HT1080 (cell line): ENCODE results near the gene RAE1. TPM values are rescaled to one million over a fixed set of nuclear protein-coding genes. Genes with fewer than 3 reads are reported as not detected.

Experiments
- DNase-seq: peaks from one replicate; pipeline ENCODE4 v3.0.0-alpha.2; 2015; ENCODE audit warnings: low read depth
- total RNA-seq: library from RNA; depleted of rRNA; stranded (reverse); fragments of >200 nt; shearing (Covaris generic); gene quantifications from 2 replicates; pipeline ENCODE4 v1.2.3, GENCODE V29; 2014

Gene RAE1
- total RNA-seq, 1 experiment from 2014 or later = 60.9 TPM

DNA sequence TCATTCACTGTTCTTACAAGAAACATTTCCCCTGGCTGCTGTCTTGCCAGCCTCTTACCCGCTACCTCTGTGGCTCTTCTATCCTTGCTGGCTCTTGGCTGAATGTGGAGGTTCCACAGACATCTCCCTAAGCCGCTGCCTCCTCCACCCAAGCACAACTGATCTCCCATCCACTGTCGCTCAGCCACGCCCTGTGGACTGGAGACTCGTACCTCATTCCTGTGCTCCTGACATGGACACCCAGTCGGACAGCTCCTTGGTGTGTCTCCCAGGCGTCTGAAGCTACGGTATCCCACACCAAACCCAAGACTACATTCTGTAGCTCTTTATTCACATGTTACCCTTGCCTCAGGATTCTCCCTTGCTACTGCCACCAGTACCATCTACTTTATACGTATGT is 19.3 kb downstream of the RAE1 start:
- DNase-seq = no peak

DNA sequence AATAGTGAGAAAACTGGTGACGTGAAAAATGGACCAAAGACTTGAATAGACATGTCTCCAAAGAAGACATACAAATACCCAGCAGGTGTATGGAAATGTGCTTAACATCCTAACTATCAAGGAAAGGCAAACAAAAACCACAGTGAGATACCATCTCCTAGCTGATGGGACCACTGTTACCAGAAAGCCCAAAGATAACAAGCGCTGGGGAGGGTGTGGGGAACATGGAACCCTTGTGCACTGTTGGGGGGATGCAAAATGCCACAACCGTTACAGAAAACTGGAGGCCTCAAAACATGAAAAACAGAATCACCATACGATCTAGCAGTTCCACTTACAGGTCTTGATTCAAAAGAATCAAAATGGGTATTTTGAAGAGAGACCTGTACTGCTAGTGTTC is 20.3 kb downstream of the RAE1 start:
- DNase-seq = no peak

DNA sequence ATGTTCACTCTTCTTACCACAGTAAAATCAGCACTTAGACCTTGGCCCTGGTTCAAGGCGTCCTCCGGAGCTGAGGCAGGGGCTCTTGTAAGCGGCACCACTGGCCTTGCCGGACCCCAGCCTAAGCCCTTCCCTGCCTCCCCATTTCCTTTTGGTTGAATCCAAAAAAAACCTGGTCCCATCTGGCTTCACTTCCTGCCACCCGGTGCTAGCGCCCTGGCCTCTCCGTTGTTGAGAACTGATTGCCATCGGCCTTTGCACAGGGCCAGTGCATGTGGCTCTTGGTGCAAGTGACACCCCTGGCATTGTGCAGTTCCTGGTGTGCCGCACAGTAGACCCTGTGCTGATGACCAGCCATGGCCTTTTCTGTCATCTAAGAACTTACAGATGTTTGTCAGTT is 21.1 kb downstream of the RAE1 start:
- DNase-seq = no peak

DNA sequence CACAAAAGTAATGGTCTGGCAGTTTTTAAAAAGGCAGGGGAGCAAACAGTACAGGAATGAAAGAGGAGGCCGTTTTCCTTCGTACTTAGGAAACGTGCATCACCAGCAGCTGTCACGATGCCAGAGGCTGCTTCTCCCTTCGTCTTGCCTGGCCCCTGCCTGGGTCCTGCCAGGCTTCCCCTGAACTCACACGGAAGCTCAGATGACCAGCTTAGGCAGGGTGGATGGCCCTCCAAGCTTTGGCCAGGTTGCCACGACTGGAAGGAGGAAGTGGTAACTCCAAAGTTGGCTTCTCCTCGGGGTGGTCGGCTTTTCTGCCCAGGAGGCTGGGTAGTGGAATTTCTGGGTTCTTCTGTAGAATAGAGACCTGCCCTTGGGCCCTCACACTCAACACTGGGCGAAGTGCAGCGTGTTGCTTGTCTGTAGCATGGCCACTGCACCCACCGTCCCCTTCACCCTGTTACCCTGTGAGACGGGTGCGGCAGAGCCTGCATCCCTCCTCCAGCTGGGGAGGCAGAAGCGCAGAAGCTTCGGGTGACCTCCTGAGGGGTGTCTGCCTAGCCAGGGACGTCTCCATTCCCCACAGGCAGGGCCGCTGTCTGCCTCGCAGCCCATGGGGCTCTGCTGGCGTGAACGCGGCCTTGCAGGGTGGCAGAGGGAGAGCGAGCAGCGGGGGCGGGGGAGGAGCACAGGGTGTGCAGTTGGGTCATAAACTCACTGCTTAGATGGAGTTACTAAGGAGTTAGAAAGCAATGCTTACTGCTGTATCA is 21.7 kb downstream of the RAE1 start:
- no peak for DNase-seq

DNA sequence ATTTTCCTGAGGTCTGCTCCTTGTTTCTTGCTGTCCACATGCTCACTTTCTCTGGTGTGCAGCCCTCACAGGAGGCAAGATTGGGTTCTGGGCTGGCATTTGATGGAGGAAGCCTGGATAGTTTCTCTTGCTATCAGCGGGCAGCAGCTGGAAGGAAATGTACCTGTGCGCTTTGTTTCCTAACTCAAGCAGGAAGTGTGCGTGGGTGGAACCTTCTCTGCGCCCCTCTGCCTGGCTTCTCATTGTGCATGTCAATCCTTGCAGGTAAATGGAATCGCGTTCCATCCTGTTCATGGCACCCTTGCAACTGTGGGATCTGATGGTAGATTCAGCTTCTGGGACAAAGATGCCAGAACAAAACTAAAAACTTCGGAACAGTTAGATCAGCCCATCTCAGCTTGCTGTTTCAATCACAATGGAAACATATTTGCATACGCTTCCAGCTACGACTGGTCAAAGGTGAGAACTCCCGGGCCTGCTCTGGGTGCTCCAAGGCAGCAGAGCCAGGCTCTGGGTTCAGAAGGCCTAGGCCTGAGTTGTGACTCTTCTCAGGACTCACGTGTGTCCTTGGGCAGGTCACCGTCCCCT is 23.4 kb downstream of the RAE1 start:
- DNase-seq = no peak

DNA sequence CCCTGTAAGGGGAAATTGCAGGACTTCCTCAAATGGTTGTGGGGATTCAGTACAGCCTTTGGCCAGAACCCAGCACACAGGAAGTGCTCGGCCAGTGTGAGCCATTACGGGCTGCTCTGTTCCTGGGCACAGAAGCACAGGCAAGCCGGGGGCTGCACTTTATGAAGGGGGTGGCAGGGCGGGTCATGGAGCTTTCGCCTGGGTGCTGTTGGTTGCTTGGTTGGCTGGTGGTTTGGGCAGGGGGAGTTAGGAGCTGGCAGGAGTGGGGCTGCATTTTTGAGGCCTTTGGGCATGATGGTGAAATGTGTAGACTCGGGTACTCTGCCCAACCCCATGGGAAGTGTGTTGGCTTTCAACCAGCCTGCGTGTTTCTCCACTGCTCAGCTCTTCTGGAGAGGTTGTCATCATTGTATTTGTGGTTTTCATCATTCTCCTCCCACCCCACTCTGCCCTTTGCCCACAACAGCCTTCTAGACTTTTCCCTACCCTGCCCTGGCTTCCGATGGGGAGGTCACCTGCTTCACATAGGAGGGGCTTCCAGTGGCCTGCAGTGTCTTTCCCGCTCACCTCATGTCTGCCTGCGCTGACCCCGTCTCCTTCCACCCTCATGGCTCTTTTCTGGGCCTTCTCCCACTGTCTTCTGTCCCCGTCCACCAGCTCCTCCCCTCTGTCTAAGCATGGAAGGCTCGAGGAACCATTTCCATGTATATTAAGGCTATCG is 24.0 kb downstream of the RAE1 start:
- DNase-seq = no peak

DNA sequence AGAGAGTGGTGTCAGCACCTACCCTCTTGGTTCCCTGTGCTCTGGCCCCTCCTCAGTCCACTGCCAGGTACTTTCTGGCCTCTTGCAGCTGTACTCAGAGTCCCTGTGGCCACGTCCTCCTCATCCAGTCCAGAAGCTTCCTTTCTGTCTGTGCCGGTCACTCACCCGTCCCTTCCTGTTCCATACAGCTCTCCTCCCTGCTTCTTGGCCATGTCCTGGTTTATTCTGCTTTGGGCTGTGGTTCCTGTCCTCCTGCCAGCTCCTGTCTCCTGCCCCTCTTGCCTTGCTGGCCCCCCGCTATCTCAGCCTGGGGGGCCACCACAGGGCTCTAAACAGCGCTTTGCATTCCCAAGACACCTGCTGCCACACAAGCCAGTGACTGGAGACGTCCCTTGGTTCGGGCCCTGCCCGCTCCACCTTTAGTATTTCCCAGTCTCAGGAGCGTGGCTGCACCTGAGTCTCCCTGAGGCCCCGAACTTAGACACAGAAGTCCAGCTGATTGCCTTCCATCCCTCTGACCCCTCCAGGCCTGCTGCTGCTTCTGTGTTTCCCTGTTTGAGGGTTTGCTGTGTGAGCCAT is 24.7 kb downstream of the RAE1 start:
- DNase-seq = no peak

DNA sequence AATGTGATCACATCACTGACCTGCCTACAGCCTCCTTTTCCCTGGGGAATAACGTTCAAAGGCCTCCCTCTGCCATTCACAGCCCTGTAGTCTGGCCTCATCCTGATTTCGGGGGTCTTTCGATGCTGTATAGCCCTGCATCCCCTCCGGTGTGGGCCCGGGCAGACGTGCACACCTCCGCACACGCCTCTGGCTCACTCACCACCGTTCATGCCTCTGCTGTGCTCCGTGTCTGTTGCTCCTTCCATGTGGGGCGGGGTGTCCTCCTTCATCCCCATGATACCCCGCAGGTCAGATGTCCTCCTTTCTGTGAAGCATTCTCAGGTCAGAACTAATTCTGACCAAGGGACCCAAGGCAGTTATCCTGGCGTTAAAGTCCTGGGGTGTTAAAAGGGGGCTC is 26.3 kb downstream of the RAE1 start:
- no peak for DNase-seq

DNA sequence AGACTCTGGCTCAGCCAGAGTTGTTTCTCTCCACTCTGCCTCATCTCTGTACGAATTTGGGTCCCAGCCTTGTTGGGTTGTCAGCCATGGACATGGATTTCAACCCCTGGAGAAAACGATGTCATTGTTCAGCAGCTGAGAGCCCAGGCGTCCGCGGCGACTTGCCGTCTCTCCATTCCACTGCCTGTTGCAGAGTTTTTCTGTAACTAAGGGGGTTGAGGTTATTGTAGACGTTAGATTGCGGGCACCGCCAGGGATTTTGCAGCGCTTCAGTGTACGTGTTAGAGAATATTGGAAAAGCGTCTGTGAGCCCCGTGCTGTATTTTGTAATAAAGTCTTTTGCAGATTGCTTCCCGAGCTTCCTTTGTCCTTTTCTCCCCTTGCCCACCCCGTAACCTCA is 27.1 kb downstream of the RAE1 start:
- no peak for DNase-seq

DNA sequence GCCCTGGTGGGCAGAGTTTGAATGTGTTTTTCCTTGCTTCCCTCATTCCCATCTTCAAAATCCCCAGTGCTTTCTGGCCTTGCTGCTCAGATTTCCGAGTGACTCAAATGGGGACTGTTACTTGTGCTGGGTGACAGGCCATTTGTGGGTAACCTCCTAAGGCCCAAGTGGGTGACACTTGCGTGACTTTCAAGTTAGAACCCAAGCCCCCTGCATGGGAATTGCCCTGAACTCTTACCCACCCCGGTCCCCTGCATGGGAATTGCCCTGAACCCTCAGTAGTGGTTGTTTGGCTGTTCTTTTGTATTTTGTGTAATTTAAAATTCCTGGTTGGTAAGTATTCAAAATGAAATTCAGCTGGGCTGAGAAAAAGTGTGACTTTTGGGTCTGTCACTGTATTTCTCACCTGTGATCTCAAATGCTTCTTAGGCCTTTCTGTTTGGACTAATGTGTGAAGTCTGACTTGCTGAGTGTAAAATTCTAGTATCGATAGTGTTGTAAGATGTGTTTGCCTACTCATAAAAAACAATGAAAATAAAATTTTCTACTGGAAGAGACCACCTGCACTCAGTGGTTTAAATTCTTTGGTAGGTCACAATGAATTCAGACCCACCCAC is 27.7 kb downstream of the RAE1 start:
- DNase-seq = no peak

DNA sequence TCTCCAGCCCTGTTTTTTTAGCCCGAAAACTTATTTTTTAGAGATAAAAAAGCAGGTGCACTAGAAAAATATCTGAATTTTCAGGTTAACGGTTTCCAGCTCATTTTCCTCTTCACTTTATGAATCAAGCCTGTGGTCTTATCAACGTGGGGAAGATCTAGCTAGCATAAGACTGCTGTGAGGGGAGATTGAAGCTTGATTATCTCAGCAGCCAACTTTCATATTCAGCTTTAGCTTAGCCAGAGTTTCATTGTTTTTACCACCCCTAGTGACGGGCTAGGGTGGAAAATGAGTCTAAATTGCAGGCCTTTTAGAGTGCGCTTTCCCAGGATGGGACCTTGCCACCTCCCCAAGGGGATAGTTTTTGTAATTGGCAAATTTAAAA is 28.2 kb downstream of the RAE1 start:
- DNase-seq = no peak

DNA sequence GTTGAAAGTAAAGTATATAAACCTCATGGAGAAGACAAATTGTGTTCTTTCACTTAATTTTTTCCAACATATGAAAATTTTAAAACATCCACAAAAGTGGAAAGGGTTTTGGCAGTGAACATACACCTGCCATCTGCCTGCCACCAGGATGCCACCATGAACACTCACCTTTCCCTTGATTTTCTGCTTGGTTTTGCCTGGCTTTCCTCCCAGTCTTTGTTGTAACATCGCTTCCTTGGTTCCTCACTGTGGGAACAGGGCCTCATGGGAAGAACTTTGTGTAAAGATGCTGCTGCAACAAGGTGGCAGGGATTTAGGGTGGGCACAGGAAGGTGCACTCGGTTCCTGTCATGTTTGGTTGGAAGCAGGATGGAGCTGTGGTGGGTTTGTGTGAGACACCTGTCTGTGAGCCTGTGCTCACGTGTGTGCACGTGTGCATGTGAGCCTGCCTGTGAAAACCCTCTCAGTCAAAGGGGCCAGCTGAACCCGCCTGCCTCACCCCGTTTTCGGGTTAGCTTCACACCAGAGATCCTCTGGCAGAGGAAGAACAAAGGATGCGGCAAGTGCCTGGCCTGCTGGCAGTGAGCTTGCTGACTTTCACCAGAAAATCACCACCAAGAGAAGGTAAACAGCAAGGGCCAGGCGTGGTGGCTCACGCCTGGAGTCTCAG is 29.2 kb downstream of the RAE1 start:
- no peak for DNase-seq

DNA sequence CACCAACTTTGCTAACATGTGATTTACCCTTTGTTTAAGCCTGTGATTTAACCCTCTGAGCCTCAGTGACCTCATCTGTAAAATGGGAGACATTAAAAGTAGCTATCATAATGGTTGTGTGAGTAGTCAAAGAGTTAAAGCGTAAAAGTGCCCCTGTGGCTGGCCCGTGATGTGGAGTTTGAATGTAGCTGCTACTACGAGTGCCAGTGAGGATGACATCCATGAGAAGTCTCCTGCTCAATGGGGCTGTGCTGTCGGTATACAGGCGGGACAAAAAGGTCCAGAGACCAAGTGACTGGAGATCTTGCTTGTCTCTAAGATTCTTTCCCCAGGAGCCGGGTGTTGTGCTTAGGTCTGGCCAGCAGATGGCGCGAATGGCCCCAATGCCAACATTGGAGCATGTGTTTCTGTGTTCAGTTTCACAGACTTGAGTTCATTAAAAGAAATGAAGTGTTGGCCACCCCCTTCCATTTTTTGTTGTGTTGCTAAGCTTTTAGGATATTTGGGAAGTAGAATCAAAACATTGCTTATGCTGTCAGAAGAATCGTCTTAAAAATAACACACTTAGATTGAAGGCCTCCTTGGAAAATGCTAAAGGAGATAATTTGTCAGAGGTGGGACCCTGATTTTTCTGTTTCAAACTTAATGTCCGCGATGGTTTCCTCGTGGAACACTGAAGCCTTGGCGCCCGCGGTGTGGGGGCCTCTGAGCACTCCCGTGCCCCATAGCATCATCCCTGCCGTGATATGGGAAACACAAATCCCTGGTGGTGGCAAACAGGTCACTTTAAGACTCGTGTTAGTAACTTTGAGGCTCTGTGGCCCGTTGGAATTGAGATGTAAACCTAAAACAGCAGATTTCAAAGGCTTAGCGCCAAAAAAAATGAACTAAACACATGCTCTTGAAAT is 30.8 kb downstream of the RAE1 start:
- DNase-seq = peak; percentile 73

DNA sequence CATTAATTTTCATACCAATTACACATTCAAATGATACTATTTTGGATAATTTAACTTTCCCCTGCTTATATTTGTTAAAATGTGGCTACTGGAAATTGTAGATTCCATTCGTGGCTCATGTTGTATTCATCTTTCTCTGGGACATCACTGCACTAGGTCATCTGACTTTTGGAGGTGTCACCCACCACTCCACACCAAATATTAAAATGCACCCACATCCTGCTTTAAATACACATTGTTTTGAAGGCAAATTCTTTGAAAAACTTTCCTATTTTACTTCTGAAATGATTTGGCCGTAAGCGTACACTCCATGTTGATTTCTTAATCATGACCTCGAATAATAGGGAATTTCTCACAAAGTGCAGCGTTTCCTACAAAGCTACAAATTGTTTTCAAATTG is 31.5 kb downstream of the RAE1 start:
- DNase-seq = no peak

DNA sequence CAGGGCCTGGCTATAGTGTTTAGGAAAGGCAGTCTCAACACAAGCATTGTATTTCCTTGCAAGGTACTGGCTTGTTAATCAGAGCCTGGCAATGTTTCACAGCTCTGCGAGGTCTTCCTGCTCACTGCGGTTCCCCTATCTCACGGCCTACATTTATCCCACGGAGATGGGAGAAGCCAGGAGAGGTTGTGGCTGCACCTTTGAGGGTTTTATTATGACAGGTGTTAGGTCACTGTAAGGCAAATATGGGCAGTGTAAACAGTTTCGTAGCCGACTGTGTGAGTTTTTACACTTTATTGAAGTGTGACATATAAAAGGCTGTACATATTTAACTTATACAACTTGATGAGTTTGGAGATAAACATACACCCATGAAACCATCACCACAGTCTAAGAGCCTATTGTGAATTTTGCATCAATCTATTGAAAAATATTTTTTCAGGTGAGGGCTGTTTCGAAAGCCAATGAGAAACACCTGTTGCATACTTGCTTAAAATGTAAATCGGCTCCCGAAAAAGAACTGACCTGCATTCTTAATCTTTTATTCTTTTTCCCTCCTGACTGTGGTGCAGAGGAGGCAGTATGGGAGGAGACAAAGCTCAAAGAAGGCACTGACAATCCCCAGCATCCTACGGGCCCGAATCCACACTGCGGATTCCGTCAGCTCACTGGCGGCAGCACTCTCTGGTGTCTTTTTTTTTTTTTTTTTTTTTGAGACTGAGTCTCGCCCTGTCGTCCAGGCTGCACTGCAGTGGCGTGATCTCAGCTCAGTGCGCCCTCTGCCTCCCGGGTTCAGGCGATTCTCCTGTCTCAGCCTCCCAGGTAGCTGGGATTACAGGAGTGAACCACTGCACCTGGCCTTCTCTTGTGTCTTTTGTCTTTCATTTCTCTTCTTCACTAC is 32.6 kb downstream of the RAE1 start:
- DNase-seq = no peak

DNA sequence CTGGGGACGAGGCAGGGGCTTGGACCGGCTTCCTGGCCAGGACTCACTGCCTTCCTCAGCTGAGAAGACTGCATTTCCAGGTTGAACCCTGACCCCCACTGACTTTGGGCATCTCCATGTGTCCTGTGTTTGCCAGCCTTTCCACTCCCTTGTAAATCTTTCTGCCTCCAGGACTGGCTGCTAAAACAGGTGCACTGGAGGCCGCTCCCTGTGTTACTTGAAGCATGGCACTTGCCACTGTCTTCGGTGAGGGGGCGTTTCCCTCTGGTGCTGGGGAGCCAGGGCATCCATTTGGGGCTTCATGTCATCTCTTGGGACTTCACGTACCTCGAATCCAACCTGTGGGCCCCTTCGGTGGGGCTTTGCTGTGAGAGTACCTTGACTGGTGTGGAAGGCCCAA is 33.4 kb downstream of the RAE1 start:
- DNase-seq = no peak

DNA sequence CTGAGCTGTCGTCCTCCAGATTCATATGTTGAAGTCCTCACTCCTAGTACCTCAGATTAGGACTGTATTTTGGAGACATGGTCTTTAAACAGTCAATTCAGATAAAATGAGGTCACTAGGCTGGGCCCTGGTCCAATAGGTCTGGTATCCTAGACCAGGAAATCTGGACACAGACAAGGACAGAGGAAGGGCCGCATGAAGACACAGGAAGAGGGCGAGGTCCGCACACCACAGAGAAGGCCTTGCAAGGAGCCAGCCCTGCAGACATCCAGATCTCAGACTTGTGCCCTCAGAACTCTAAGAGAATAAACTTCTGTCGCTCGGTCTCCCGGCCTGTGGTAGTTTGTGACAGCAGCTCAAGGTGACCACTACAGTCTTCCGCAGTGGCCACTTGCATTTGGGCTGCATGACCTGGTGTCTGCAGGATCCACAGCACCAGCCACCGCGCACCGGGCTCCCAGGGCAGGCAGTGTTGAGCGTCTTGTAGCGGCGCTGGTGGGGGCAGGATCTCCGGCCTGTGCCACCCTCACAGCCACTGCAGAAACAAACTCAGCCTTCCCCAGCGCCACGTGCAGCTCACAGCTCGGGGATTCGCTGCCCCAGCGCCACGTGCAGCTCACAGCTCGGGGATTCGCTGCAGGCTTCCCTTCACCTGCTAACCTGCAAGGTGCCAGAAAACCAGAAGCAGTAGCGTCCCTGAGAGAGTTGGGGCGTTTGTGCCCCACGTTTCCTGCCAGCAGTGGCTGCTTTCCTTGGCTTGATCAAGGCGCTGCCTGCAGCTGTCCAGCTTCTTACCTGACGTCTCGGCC is 34.1 kb downstream of the RAE1 start:
- DNase-seq = no peak

DNA sequence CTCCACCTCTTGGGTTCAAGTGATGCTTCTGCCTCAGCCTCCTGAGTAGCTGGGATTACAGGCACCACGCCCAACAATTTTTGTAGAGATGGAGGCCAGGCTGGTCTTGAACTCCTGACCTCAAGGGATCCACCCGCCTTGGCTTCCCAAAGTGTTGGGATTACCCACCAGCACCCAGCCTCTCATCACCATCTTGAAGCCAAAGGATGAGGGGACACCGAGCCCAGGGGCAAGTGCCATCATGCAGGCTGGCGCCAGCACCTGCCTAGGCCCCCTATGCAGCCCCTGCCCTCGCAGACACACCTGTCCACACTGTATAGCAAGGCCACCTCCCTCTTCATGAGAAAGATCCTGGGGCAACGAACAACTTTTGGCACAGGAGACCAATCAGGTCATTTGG is 34.9 kb downstream of the RAE1 start:
- no peak for DNase-seq
